ENCODE data around the gene ZMYND11.

DNA sequence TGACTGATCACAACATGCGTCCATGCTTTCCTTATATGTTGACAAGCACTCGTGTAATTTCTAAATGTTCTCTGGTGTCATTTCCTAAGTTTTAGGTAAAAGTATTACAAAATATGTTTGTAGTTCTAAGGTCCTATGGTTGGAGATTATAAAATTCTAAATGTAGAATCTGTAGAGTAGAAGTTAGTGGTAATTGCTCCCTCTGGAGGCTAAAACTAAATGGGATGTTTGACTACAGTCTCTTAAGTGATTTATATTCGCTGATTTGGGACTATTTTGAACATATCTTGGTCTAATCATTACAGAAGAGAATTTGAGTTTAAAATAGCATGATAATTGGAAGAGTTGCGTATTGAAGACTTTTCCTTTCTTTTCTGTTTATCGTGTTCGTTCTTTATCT, 74.1 kb downstream of the ZMYND11 start:
- TF ChIP-seq POLR2A (IDR thresholded peaks at IDR 0.05; ENCODE audit: low read depth, low read length) = no peak
- no peak for TF ChIP-seq POLR2AphosphoS5 (IDR thresholded peaks at IDR 0.05; ENCODE audit: low read depth, low read length)
- TF ChIP-seq TAF1 (IDR thresholded peaks at IDR 0.05; ENCODE audit: borderline replicate concordance, low read depth, low read length) = no peak

All from GM12892 (cell line).